Measurements from ENCODE around the gene CNKSR3.
"Not testable (repeated sequence)": the region's sequence is repeated elsewhere in the genome, so short reads cannot be mapped to it uniquely, and the experiment has no call there.

- TF ChIP-seq CTCF (IDR thresholded peaks at IDR 0.05; ENCODE audit: insufficient read depth, low read length); POLR2AphosphoS5 (IDR thresholded peaks at IDR 0.05; ENCODE audit: low read depth); REST (IDR thresholded peaks at IDR 0.05; ENCODE audit: insufficient replicate concordance, low read depth): not testable (repeated sequence)
Observed at GRCh38 chr6:154541837-154542236, 31.4 kb upstream of the CNKSR3 start.

Data from HL-60 (cell line).